ENCODE measurements around the gene RAMP3.

- TF ChIP-seq POLR2AphosphoS5 (IDR thresholded peaks at IDR 0.05; ENCODE audit: low read depth, low read length) (no peak), TAF1 (IDR thresholded peaks at IDR 0.05; ENCODE audit: borderline replicate concordance, insufficient read depth, low read length) (no peak), REST (IDR thresholded peaks at IDR 0.05; ENCODE audit: insufficient read depth in 1 of 2, low read depth in 2 of 2, low read length in 2 of 2) (no peak), FOXP2 (optimal IDR thresholded peaks at IDR 0.05; ENCODE audit: borderline replicate concordance, extremely low read depth, extremely low read length, insufficient read depth) (no peak)
Observed at GRCh38 chr7:45202625-45203024, 45.0 kb downstream of the RAMP3 start.

Data from PFSK-1 (cell line).